Transverse colon (tissue), 4 donors: ENCODE data around the gene CCN5. TPM values are rescaled to one million over a fixed set of nuclear protein-coding genes. Genes with fewer than 3 reads are reported as not detected.

Experiments used
- DNase-seq: peaks from one replicate; pipeline ENCODE4 v3.0.0-alpha.2; 2019
- H3K27ac ChIP-seq, 4 donors: fragments of 200-600 bp; sonication (generic); 2 replicates each; pipeline ENCODE4 v1.5.1; 2016 to 2018; ENCODE audit warnings: inconsistent platforms in 4 of 4
- H3K27me3 ChIP-seq: fragments of 200-600 bp; sonication (generic); 2 replicates; pipeline ENCODE4 v1.5.1; 2017; ENCODE audit warnings: inconsistent platforms
- H3K36me3 ChIP-seq, 4 donors: fragments of 200-600 bp; sonication (generic); 2 replicates each; pipeline ENCODE4 v1.5.1; 2017 to 2019; ENCODE audit warnings: inconsistent platforms in 4 of 4
- H3K4me1 ChIP-seq, 4 donors: fragments of 200-600 bp; sonication (generic); 2 replicates each; pipeline ENCODE4 v1.5.1; 2017 to 2020; ENCODE audit warnings: inconsistent platforms in 4 of 4
- H3K4me3 ChIP-seq, 4 donors: fragments of 200-600 bp; sonication (generic); 1 replicate in 1 of 4; 2 replicates in 3 of 4; pipeline versions ENCODE4 v1.5.1 to v1.6.1; 2017 to 2019; ENCODE audit warnings: inconsistent platforms in 4 of 4
- H3K9me3 ChIP-seq, 2 donors: fragments of 200-600 bp; sonication (generic); 2 replicates each; pipeline ENCODE4 v1.5.1; 2017 to 2019; ENCODE audit warnings: inconsistent platforms in 2 of 2
- CTCF ChIP-seq, 5 experiments: fragments of 200-600 bp in 3 of 5; fragments of 450-650 bp in 2 of 5; sonication (generic) in 3 of 5; IDR thresholded peaks; 1 replicate in 2 of 5; 2 replicates in 3 of 5; pipeline ENCODE4 v1.5.1; 2016 to 2017; ENCODE audit warnings: antibody characterized with exemption in 5 of 5, inconsistent platforms in 3 of 5, mild to moderate bottlenecking in 2 of 5, moderate library complexity in 1 of 5
- EP300 ChIP-seq: sonication (generic); formaldehyde crosslinking; IDR thresholded peaks from one replicate; pipeline ENCODE4 v1.6.1; 2017; ENCODE audit warnings: antibody characterized with exemption, low read depth
- POLR2A ChIP-seq: fragments of 450-650 bp; IDR thresholded peaks from one replicate; pipeline ENCODE4 v1.6.1; 2016; ENCODE audit warnings: antibody characterized with exemption, mild to moderate bottlenecking, moderate library complexity
- POLR2AphosphoS5 ChIP-seq, 3 donors: sonication (generic); formaldehyde crosslinking; IDR thresholded peaks; one replicate each; pipeline ENCODE4 v1.6.1; 2016; ENCODE audit warnings: antibody characterized with exemption in 3 of 3
- WGBS, 2 donors: methylation state at CpG; one replicate each; pipeline ENCODE4 v1.1.5; 2018; ENCODE audit warnings: low coverage in 1 of 2; 5-methylcytosine and 5-hydroxymethylcytosine counted together
- in situ Hi-C, 4 donors: fragments of 200-750 bp; cut with MboI; loops; one replicate each; pipeline versions ENCODE4 v1.15.0 to v1.15.1; 2017; ENCODE audit warnings: low sequenced_read_pairs in 3 of 4, low pct_ligation_motif_present in 1 of 4, low pct_unique_long_range_greater_than_20kb in 1 of 4
- intact Hi-C: fragments of 100-400 bp; cut with DNase I; formaldehyde crosslinking; loops from one replicate; pipeline ENCODE4 v1.15.1; 2023; ENCODE audit warnings: low total_unique reads
- total RNA-seq, 4 donors: library from RNA; depleted of rRNA; stranded (reverse); fragments of >200 nt; gene quantifications; one replicate each; pipeline ENCODE4 v1.1.0, GENCODE V29; 2016

The CCN5 gene
- total RNA-seq, 4 donors from 2014 or later, result 9.5 to 20.6 (median 15.9) TPM

- Histone ChIP-seq H3K4me3 (no peak overlapping the region), H3K27me3 (no peaks in the 10 kb centered on the region), H3K36me3 (no peaks in the 10 kb centered on the region), H3K9me3 (no peaks in the 10 kb centered on the region), H3K4me1 (peaks cover 0 to 12% (median 6%) of the 10 kb centered on the region in 4 donors), H3K27ac (no peak overlapping the region)
- DNase-seq, result no peak
- TF ChIP-seq POLR2AphosphoS5 (IDR thresholded peaks at IDR 0.05) (no peak), EP300 (no peak), CTCF (IDR thresholded peaks at IDR 0.05) (no peak), POLR2A (no peak)
- intact Hi-C loops (no loop called here), in situ Hi-C loops (no loop called here)
- 81% methylated on average over 9 of the region's 9 CpGs; no CpG with 5 or more reads in 1 of the 2 donors for WGBS, 2 donors
Observed at GRCh38 chr20:44703956-44704488, 11.1 kb upstream of the CCN5 start.

GRCh38 chr20:44704551-44704971 is 10.6 kb upstream of the CCN5 start:
- no peak overlapping the region for H3K27ac ChIP-seq
- 56% methylated on average over 2 of the region's 4 CpGs; no CpG with 5 or more reads in 1 of the 2 donors for WGBS, 2 donors
- peaks cover 0 to 12% (median 6%) of the 10 kb centered on the region in 4 donors for H3K4me1 ChIP-seq

GRCh38 chr20:44705364-44706094 is 9.6 kb upstream of the CCN5 start:
- Histone ChIP-seq H3K9me3 (no peaks in the 10 kb centered on the region), H3K4me1 (peaks cover 0 to 12% (median 6%) of the 10 kb centered on the region in 4 donors), H3K27ac (no peak overlapping the region), H3K27me3 (no peaks in the 10 kb centered on the region), H3K4me3 (no peak overlapping the region), H3K36me3 (no peaks in the 10 kb centered on the region)
- intact Hi-C loops (no loop called here), in situ Hi-C loops (no loop called here)
- DNase-seq, result no peak
- 76 to 82% methylated on average over 3 to 4 of the region's 4 CpGs for WGBS, 2 donors
- TF ChIP-seq POLR2A (no peak), EP300 (no peak), CTCF (IDR thresholded peaks at IDR 0.05) (no peak), POLR2AphosphoS5 (IDR thresholded peaks at IDR 0.05) (no peak)

More at GRCh38 chr20:44704551-44704971, 10.6 kb upstream of the CCN5 start:
- TF ChIP-seq EP300, result no peak
- no peak for TF ChIP-seq CTCF (IDR thresholded peaks at IDR 0.05)
- no peak for TF ChIP-seq POLR2A
- no peak for TF ChIP-seq POLR2AphosphoS5 (IDR thresholded peaks at IDR 0.05)
- H3K9me3 ChIP-seq, result no peaks in the 10 kb centered on the region
- no peaks in the 10 kb centered on the region for H3K36me3 ChIP-seq
- no peaks in the 10 kb centered on the region for H3K27me3 ChIP-seq
- DNase-seq, result no peak
- intact Hi-C loops (no loop called here), in situ Hi-C loops (no loop called here)
- H3K4me3 ChIP-seq, result no peak overlapping the region

GRCh38 chr20:44706301-44707017 is 8.7 kb upstream of the CCN5 start:
- 68% methylated on average over 9 of the region's 10 CpGs; no CpG with 5 or more reads in 1 of the 2 donors for WGBS, 2 donors
- Histone ChIP-seq H3K27me3 (no peaks in the 10 kb centered on the region), H3K4me3 (no peak overlapping the region), H3K9me3 (no peaks in the 10 kb centered on the region), H3K4me1 (peaks cover 0 to 12% (median 6%) of the 10 kb centered on the region in 4 donors), H3K27ac (no peak overlapping the region), H3K36me3 (no peaks in the 10 kb centered on the region)
- in situ Hi-C loops, result no loop called here
- DNase-seq, result no peak
- TF ChIP-seq POLR2AphosphoS5 (IDR thresholded peaks at IDR 0.05), result no peak
- no peak for TF ChIP-seq EP300
- TF ChIP-seq POLR2A, result no peak
- TF ChIP-seq CTCF (IDR thresholded peaks at IDR 0.05), result no peak
- intact Hi-C loops, result no loop called here
